DOHH2 (cell line): Measurements from ENCODE around the gene RTTN.
A peak's percentile ranks its signal among the peaks of the same experiment; 100 is the strongest.

ENCODE experiments used
- H3F3A ChIP-seq: fragments of 200-600 bp; sonication (generic), shearing (Covaris generic); 2 replicates; pipeline ENCODE4 v1.6.0; 2016; ENCODE audit warnings: antibody characterized with exemption, mild to moderate bottlenecking; ENCODE audit not compliant: control insufficient read depth, insufficient read depth
- H3K27ac ChIP-seq: fragments of 200-600 bp; sonication (generic); 2 replicates; pipeline ENCODE4 v1.5.1; 2014; ENCODE audit warnings: low read depth, mild to moderate bottlenecking, low read length, moderate library complexity
- H3K27me3 ChIP-seq: fragments of 200-600 bp; sonication (generic); 2 replicates; pipeline ENCODE4 v1.6.1; 2014; ENCODE audit warnings: mild to moderate bottlenecking, low read length, mixed read lengths; ENCODE audit not compliant: control insufficient read depth
- H3K36me3 ChIP-seq: fragments of 200-600 bp; sonication (generic); 2 replicates; pipeline ENCODE4 v1.6.1; 2014; ENCODE audit warnings: mild to moderate bottlenecking, low read length, moderate library complexity, mixed read lengths; ENCODE audit not compliant: control insufficient read depth
- H3K4me1 ChIP-seq: fragments of 200-600 bp; sonication (generic); 2 replicates; pipeline ENCODE4 v1.6.1; 2014; ENCODE audit warnings: mild to moderate bottlenecking, low read length, mixed read lengths; ENCODE audit not compliant: control insufficient read depth
- H3K4me2 ChIP-seq: fragments of 200-600 bp; sonication (generic); 2 replicates; pipeline ENCODE4 v1.6.0; 2014; ENCODE audit warnings: mild to moderate bottlenecking, low read length, moderate library complexity
- H3K4me3 ChIP-seq: fragments of 200-600 bp; sonication (generic); 2 replicates; pipeline ENCODE4 v1.5.1; 2014; ENCODE audit warnings: mild to moderate bottlenecking, low read length, mixed read lengths
- H3K79me2 ChIP-seq: fragments of 200-600 bp; sonication (generic); 2 replicates; pipeline ENCODE4 v1.6.1; 2014; ENCODE audit warnings: mild to moderate bottlenecking, low read length, mixed read lengths; ENCODE audit not compliant: control insufficient read depth
- H3K9me2 ChIP-seq: fragments of 200-600 bp; sonication (generic); replicated peaks from 2 replicates; pipeline ENCODE4 v1.6.1; 2014; ENCODE audit warnings: mild to moderate bottlenecking, low read length, mixed read lengths; ENCODE audit not compliant: control insufficient read depth
- H3K9me3 ChIP-seq: fragments of 200-600 bp; sonication (generic); 2 replicates; pipeline ENCODE4 v1.6.1; 2014; ENCODE audit warnings: antibody characterized with exemption, low read length, mixed read lengths; ENCODE audit not compliant: control insufficient read depth, insufficient read depth
- H4K20me1 ChIP-seq: fragments of 200-600 bp; sonication (generic); 2 replicates; pipeline ENCODE4 v1.6.0; 2014; ENCODE audit warnings: low read depth, mild to moderate bottlenecking, antibody characterized with exemption, low read length, moderate library complexity; ENCODE audit not compliant: control insufficient read depth, insufficient read depth
- EZH2phosphoT487 ChIP-seq: fragments of 200-600 bp; sonication (generic); IDR thresholded peaks from 2 replicates; pipeline ENCODE4 v1.6.1; 2017; ENCODE audit warnings: borderline replicate concordance, mild to moderate bottlenecking, antibody characterized with exemption, low read length, moderate library complexity, mixed read lengths
- TF ChIP-seq, protein P1 (sequence below): fragments of 200-600 bp; sonication (generic); IDR thresholded peaks from one replicate; pipeline ENCODE4 v1.5.1; 2014; ENCODE audit warnings: antibody characterized with exemption, mild to moderate bottlenecking, low read depth, low read length; ENCODE audit not compliant: poor library complexity, severe bottlenecking

Gene RTTN

DNA sequence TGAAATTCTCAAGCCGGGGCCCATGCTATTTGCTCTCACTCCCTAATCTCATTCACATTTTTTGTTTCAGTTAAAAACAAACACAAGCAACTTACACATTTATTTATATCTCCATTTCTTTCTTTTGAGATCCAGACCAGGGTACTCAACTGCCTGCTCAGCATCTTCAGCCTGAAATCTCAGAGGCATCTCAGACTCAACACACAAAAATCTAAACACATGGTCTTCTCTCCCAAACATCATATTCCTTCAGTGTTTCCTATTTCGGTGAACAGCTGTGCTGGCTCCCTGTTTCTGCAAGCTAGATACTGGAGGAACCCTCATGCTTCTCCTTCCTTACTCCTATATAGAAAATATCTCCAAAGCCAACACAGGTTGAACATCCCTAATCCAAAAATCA is 11.3 kb upstream of the RTTN start:
- H3K36me3 ChIP-seq: no peaks in the 10 kb centered on the region

DNA sequence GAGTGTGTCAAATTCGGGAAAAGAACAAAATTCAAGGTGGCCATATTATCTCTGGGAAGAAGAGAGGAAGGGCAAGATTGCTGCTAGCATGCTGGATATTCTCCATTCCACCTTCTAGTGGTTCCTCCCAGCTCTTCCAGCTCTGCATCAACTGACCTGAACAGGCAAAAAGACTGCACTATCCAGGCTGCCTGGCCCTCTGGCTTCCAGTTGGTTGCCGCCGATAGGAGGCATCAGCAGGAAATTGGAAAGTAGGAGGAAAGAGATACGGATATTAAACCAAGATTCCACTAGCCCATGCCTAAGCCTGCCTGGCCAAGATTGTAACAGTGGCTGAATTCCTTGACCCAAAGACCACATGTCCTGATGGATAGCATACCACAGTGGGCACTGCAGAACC is 1.7 kb upstream of the RTTN start:
- no peaks in the 10 kb centered on the region for H3K9me3 ChIP-seq
- H3K9me2 ChIP-seq: no peaks in the 10 kb centered on the region
- no peaks in the 10 kb centered on the region for H4K20me1 ChIP-seq
- no peak for TF ChIP-seq EZH2phosphoT487
- TF ChIP-seq, protein P1, sequence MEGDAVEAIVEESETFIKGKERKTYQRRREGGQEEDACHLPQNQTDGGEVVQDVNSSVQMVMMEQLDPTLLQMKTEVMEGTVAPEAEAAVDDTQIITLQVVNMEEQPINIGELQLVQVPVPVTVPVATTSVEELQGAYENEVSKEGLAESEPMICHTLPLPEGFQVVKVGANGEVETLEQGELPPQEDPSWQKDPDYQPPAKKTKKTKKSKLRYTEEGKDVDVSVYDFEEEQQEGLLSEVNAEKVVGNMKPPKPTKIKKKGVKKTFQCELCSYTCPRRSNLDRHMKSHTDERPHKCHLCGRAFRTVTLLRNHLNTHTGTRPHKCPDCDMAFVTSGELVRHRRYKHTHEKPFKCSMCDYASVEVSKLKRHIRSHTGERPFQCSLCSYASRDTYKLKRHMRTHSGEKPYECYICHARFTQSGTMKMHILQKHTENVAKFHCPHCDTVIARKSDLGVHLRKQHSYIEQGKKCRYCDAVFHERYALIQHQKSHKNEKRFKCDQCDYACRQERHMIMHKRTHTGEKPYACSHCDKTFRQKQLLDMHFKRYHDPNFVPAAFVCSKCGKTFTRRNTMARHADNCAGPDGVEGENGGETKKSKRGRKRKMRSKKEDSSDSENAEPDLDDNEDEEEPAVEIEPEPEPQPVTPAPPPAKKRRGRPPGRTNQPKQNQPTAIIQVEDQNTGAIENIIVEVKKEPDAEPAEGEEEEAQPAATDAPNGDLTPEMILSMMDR: no peak
- H3K4me2 ChIP-seq: peak overlapping the region; percentile 65
- H3K36me3 ChIP-seq: peaks cover 12% of the 10 kb centered on the region
- peak overlapping the region; percentile 88; the same call in 1 of the 2 replicates for H3K4me3 ChIP-seq
- H3K4me1 ChIP-seq: peaks cover 19% of the 10 kb centered on the region
- H3K79me2 ChIP-seq: peaks cover 25% of the 10 kb centered on the region
- H3K27me3 ChIP-seq: peaks cover 3% of the 10 kb centered on the region; the same call in 1 of the 2 replicates
- H3K27ac ChIP-seq: no peak overlapping the region
- 0 out of 2 replicates have a peak, but pooled peaks cover 2% of the 10 kb centered on the region for H3F3A ChIP-seq

More for the DNA sequence above, 11.3 kb upstream of the RTTN start:
- Histone ChIP-seq H4K20me1 (no peaks in the 10 kb centered on the region), H3F3A (no peaks in the 10 kb centered on the region), H3K9me3 (no peaks in the 10 kb centered on the region), H3K9me2 (no peaks in the 10 kb centered on the region), H3K4me3 (no peak overlapping the region), H3K27ac (no peak overlapping the region), H3K4me2 (no peak overlapping the region), H3K4me1 (no peaks in the 10 kb centered on the region), H3K79me2 (no peaks in the 10 kb centered on the region), H3K27me3 (peaks cover 10% of the 10 kb centered on the region)
- TF ChIP-seq, protein P1: no peak
- TF ChIP-seq EZH2phosphoT487: no peak

GRCh38 chr18:70200286-70200685 is 5.2 kb downstream of the RTTN start:
- Histone ChIP-seq H3K36me3 (peaks cover 68% of the 10 kb centered on the region), H3K4me3 (no peak overlapping the region), H3K9me2 (no peaks in the 10 kb centered on the region), H3K4me1 (peaks cover 9% of the 10 kb centered on the region), H3K27me3 (no peaks in the 10 kb centered on the region), H3K79me2 (peaks cover 23% of the 10 kb centered on the region), H4K20me1 (no peaks in the 10 kb centered on the region), H3K27ac (no peak overlapping the region), H3F3A (0 out of 2 replicates have a peak, but pooled peaks cover 2% of the 10 kb centered on the region), H3K4me2 (no peak overlapping the region), H3K9me3 (no peaks in the 10 kb centered on the region)
- TF ChIP-seq, protein P1: no peak
- TF ChIP-seq EZH2phosphoT487: no peak
